ENCODE results near the gene RERE.

- TF ChIP-seq POLR2A (IDR thresholded peaks at IDR 0.05; ENCODE audit: borderline replicate concordance, extremely low read depth, insufficient read depth, insufficient read length) (no peak), CTCF (IDR thresholded peaks at IDR 0.05 in 2 of 3, conservative IDR thresholded peaks at IDR 0.05 in 1 of 3; ENCODE audit: borderline replicate concordance in 1 of 3, insufficient read depth in 1 of 3, low read depth in 2 of 3, low read length in 2 of 3) (no peak), SP1 (IDR thresholded peaks at IDR 0.05; ENCODE audit: low read depth) (no peak), REST (IDR thresholded peaks at IDR 0.05; ENCODE audit: low read depth) (no peak), SIN3A (IDR thresholded peaks at IDR 0.05; ENCODE audit: low read depth) (no peak), FOSL1 (IDR thresholded peaks at IDR 0.05; ENCODE audit: low read depth) (no peak), ZNF274 (IDR thresholded peaks at IDR 0.05; ENCODE audit: low read depth, low read length) (no peak)
- TF ChIP-seq, protein P1, sequence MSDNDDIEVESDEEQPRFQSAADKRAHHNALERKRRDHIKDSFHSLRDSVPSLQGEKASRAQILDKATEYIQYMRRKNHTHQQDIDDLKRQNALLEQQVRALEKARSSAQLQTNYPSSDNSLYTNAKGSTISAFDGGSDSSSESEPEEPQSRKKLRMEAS (IDR thresholded peaks at IDR 0.05): no peak
Observed at GRCh38 chr1:8358241-8358896, 459.1 kb downstream of the RERE start.
